Gastrocnemius medialis (tissue), 4 donors: ENCODE data around the gene TNFSF18.

Experiments
- POLR2A ChIP-seq, 2 donors: fragments of 450-650 bp; IDR thresholded peaks; one replicate each; pipeline ENCODE4 v1.6.1; 2017; ENCODE audit warnings: antibody characterized with exemption in 2 of 2, mild to moderate bottlenecking in 2 of 2, moderate library complexity in 2 of 2
- TF ChIP-seq, protein P1 (sequence below), 5 experiments: fragments of 450-650 bp in 3 of 5; fragments of 200-600 bp in 2 of 5; sonication (generic) in 2 of 5; IDR thresholded peaks in 4 of 5; conservative IDR thresholded peaks in 1 of 5; 1 replicate in 4 of 5; 2 replicates in 1 of 5; pipeline ENCODE4 v1.5.1; 2016 to 2019; ENCODE audit warnings: antibody characterized with exemption in 5 of 5, mild to moderate bottlenecking in 3 of 5, moderate library complexity in 3 of 5

DNA sequence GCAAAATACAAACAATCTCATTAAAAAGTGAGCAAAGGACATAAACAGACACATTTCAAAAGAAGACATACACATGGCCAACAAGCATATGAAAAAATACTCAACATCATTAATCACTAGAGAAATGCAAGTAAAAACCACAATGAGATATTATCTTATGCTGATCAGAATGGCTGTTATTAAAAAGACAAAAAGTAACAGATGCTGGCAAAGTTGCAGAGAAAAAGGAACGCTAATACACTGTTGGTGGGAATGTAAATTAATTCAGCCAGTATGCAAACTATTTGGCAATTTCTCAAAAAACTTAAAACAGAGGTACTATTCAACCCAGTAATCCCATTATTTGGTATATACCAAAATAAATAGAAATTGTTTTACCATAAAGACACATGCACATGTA is 32.2 kb upstream of the TNFSF18 start:
- TF ChIP-seq POLR2A (IDR thresholded peaks at IDR 0.05): no peak
- TF ChIP-seq, protein P1, sequence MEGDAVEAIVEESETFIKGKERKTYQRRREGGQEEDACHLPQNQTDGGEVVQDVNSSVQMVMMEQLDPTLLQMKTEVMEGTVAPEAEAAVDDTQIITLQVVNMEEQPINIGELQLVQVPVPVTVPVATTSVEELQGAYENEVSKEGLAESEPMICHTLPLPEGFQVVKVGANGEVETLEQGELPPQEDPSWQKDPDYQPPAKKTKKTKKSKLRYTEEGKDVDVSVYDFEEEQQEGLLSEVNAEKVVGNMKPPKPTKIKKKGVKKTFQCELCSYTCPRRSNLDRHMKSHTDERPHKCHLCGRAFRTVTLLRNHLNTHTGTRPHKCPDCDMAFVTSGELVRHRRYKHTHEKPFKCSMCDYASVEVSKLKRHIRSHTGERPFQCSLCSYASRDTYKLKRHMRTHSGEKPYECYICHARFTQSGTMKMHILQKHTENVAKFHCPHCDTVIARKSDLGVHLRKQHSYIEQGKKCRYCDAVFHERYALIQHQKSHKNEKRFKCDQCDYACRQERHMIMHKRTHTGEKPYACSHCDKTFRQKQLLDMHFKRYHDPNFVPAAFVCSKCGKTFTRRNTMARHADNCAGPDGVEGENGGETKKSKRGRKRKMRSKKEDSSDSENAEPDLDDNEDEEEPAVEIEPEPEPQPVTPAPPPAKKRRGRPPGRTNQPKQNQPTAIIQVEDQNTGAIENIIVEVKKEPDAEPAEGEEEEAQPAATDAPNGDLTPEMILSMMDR (IDR thresholded peaks at IDR 0.05 in 4 of 5, conservative IDR thresholded peaks at IDR 0.05 in 1 of 5): no peak
